GM19238 (cell line): Measurements from ENCODE around the gene ARID2.

Experiments used
- DNase-seq: peaks from one replicate; pipeline ENCODE4 v3.0.0; 2011; ENCODE audit warnings: low spot score; ENCODE audit not compliant: insufficient read length

Gene ARID2

DNA sequence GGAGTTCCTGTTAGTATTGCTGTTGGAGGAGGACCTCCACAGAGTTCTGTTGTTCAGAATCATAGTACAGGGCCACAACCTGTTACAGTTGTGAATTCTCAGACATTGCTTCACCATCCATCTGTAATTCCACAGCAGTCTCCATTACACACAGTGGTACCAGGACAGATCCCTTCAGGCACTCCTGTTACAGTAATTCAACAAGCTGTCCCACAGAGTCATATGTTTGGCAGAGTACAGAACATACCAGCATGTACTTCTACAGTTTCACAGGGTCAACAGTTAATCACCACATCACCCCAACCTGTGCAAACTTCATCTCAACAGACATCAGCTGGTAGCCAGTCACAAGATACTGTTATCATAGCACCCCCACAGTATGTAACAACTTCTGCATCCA is 120.8 kb downstream of the ARID2 start:
- no peak for DNase-seq

DNA sequence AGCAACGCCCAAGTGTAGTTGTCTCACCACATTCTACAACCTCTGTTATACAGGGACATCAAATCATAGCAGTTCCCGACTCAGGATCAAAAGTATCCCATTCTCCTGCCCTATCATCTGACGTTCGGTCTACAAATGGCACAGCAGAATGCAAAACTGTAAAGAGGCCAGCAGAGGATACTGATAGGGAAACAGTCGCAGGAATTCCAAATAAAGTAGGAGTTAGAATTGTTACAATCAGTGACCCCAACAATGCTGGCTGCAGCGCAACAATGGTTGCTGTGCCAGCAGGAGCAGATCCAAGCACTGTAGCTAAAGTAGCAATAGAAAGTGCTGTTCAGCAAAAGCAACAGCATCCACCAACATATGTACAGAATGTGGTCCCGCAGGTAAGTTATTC is 123.0 kb downstream of the ARID2 start:
- DNase-seq = no peak

- DNase-seq = no peak
Measured at GRCh38 chr12:45853550-45853949, 124.0 kb downstream of the ARID2 start.

DNA sequence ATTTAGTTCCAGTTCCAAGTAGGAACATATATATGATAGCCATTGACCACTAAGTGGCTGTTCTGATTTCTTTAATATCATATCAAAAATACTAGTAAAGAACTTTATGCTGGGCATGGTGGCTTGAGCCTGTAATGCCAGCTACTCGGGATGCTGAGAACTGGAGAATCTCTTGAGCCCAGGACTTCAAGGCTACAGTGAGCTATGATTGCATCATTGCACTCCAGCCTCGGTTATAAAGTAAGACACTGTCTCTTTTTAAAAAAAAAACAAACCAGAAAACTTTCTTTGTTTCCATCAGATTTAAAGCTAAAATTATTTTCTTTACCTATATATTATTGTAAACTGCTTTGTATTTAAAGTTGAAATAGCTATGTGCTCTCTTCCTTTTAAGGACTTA is 133.8 kb downstream of the ARID2 start:
- no peak for DNase-seq

- no peak for DNase-seq
Measured at GRCh38 chr12:45866299-45866698, 136.8 kb downstream of the ARID2 start.

GRCh38 chr12:45872446-45872845 is 142.9 kb downstream of the ARID2 start:
- DNase-seq = no peak

DNA sequence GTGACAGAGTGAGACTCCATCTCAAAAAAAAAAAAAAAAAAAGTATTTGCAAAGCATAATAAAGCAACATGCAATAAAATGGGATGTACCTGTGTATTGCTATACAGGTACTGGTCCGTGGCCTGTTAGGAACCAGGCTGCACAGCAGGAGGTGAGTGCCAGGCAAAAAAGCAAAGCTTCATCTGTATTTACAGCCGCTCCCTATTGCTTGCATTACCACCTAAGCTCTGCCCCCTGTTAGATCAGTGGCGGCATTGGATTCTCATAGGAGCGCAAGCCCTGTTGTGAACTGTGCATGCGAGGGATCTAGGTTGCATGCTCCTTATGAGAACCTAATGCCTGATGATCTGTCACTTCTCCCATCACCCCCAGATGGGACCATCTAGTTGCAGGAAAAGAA is 147.6 kb downstream of the ARID2 start:
- no peak for DNase-seq

- no peak for DNase-seq
Measured at GRCh38 chr12:45878630-45879255, 149.2 kb downstream of the ARID2 start.

- no peak for DNase-seq
Measured at GRCh38 chr12:45879363-45879895, 149.9 kb downstream of the ARID2 start.

DNA sequence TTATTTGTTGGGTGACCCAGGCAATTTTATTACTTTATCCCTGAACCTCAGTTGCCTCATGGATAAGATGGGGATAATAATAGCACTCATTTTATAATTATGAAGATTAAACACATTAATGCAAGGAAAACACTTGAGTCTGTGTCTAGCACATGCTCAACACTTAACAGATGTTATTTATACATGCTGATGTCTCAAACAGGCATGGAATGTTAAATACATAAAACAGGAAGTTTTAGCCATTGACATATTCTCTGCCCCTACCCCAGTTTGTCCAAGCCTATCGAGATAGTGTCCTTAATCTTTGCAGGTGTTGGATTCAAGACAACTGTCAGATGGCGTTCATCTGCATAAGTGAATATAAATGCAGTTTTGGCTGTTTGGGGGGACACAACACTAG is 151.0 kb downstream of the ARID2 start:
- no peak for DNase-seq

DNA sequence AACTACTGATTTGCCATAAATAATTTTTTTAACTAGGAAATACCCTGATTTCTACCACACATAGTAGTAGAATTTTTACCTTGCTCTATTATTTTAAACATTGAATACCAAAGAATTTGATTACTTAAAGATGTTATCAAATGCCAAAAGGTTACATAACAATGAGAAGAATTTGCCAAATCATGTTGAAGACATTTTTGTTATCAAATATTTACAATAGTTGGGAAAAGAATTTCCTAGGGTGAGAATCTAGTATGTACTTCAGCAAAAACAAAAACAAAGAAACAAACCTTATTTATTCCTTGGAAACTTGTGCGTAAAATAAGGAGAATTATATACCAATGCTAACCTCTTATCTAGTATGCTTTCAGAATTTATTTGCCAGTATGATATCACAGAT is 153.7 kb downstream of the ARID2 start:
- no peak for DNase-seq

DNA sequence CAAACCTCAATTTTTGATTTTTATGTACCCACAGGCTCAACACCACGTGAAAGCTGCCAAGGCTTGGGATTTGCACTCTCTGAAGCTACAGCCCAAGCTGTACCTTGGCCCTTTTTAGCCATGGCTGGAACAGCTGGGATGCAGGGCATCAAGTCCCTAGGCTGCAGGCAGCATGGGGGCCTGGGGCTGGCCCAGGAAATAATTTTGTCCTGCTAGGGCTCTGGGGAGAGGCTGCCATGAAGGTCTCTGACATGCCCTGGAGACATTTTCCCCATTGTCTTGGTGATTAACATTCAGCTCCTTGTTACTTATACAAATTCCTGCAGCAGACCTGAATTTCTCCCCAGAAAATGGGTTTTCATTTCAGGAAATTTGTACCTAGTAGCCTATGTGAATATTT is 157.2 kb downstream of the ARID2 start:
- no peak for DNase-seq

- no peak for DNase-seq
Measured at GRCh38 chr12:45887544-45887943, 158.0 kb downstream of the ARID2 start.

DNA sequence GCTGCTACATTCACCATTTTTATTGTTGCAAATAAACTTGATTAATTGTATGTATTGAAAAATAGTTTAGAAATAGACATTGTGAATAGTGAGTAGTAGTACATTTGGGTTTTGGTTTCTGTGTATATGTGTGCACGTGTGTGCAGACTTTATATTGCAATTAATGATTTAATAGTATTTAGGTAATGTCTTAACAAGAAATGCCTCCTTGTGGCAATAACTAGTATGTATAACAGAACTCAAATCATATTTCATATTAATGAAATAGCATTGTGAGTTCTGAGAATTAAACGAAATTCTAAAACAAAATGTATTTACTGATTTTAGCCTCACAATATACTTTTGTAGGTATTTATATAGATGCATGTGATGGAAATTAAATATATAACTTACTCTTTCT is 160.8 kb downstream of the ARID2 start:
- no peak for DNase-seq

- DNase-seq = no peak
Measured at GRCh38 chr12:45893240-45893639, 163.7 kb downstream of the ARID2 start.

DNA sequence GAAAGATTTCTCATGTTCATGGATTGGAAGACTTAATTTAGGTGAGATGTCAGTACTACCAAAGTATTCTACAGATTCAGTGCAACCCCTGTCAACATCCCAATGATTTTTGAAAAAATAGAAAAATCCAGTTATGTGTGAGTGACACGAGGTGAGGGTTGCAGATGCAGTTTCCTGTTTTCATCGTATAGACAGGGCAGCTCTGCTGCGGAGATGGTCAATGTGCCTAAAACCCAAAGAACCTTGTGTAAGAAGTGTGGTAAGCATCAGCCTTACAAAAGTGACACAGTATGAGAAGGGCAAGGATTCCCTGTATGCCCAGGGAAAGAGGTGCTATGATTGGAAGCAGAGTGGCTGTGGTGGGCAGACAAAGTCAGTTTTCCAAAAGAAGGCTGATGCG is 166.5 kb downstream of the ARID2 start:
- no peak for DNase-seq

- no peak for DNase-seq
Measured at GRCh38 chr12:45898094-45898493, 168.6 kb downstream of the ARID2 start.

- DNase-seq = no peak
Measured at GRCh38 chr12:45907955-45908354, 178.4 kb downstream of the ARID2 start.

DNA sequence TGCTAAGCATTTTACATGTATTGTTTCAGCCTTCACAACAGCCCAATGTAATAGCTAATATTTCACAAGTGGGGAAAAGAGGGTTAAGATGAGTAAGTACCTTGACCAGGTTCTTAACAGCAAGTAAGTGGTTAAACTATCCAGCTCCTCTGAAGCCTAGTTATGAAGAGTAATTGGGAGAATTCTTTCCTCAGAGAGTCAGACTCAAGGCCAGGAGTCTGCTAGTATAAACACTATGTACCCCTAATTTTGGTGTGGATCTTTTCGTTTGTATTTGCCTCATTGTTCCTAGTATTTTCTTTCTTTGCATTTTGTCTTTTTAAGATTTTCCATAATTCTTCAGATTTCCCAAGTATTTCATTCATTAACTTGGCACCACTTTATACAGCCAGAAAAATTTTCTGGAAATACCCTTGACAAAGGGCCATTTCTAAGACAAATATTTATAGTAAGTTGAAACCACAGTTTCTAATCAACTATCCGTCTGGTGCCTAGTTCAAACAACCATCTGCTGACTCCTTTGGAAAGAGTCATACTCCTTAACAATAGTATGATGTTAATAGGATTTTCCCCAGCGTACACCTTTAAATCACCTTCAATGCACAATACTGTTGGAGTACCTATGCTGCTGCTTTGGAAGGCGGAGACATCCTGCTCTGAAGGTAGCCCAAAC is 179.7 kb downstream of the ARID2 start:
- no peak for DNase-seq

DNA sequence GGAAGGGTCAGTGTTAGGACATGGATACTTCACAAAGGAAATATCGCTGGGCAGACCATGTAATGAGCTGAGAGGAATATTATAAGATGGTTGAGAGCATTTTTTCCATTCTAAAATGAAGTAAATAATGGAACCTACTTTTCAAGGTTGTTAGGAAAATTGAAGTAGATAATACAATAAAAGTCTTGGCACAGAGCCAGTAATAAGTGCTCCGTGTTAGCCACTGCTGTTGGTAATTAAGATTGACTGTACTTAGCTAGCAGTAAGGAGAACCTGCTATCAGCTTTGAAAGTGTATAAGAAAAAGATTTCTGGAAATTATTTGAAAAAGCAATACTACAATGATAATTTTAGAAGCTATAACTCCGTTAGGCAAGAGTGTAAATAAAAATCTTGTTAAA is 183.3 kb downstream of the ARID2 start:
- DNase-seq = no peak

GRCh38 chr12:45913631-45914030 is 184.1 kb downstream of the ARID2 start:
- DNase-seq = no peak

GRCh38 chr12:45914090-45914489 is 184.6 kb downstream of the ARID2 start:
- DNase-seq = no peak

GRCh38 chr12:45915405-45915804 is 185.9 kb downstream of the ARID2 start:
- no peak for DNase-seq
